Ramos (cell line): ENCODE results near the gene RANBP9.

Source experiments
- in situ Hi-C: fragments of 300-500 bp; cut with MboI; formaldehyde crosslinking; loops from one replicate; pipeline ENCODE4 v1.14.3; 2022; ENCODE audit warnings: low sequenced_read_pairs; ENCODE audit not compliant: unreplicated experiment

RANBP9 gene

GRCh38 chr6:13574149-13574570 is 137.5 kb downstream of the RANBP9 start:
- in situ Hi-C loops = no loop called here

GRCh38 chr6:13573669-13574110 is 137.9 kb downstream of the RANBP9 start:
- in situ Hi-C loops = no loop called here

GRCh38 chr6:13572951-13573654 is 138.5 kb downstream of the RANBP9 start:
- in situ Hi-C loops = no loop called here

GRCh38 chr6:13572240-13572639 is 139.4 kb downstream of the RANBP9 start:
- in situ Hi-C loops = no loop called here
